Activated B cell treated with CpG ODN at 0.5 μM for 24 hours (primary cell): ENCODE measurements around the gene IDH3A. TPM values are rescaled to one million over a fixed set of nuclear protein-coding genes. Genes with fewer than 3 reads are reported as not detected.
A peak's percentile ranks its signal among the peaks of the same experiment; 100 is the strongest.

Source experiments
- ATAC-seq: fragments of 200-7000 bp; cut with Tn5 transposase; one replicate; pipeline ENCODE4 v1.10.0; 2021; ENCODE audit warnings: low read depth, mild to moderate bottlenecking, moderate library complexity
- CTCF ChIA-PET: fragments of 350-600 bp; sonication (Branson Sonifier 250); formaldehyde crosslinking; loops from one replicate; lab custom pipeline; 2021; ENCODE audit warnings: antibody characterized with exemption; lab: Charles Lee
- POLR2A ChIA-PET: fragments of 350-600 bp; sonication (Branson Sonifier 250); formaldehyde crosslinking; loops from one replicate; lab custom pipeline; 2021; ENCODE audit warnings: antibody characterized with exemption; lab: Charles Lee
- DNase-seq: peaks from one replicate; pipeline ENCODE4 v3.0.0; 2022
- H3K27ac Mint-ChIP-seq: one replicate; pipeline ENCODE4 v1.8.0; 2020; ENCODE audit warnings: mixed read lengths
- H3K27me3 Mint-ChIP-seq: one replicate; pipeline ENCODE4 v1.8.0; 2021; ENCODE audit warnings: mixed read lengths
- H3K36me3 Mint-ChIP-seq: one replicate; pipeline ENCODE4 v1.8.0; 2021; ENCODE audit warnings: low read depth, mixed read lengths
- H3K4me1 Mint-ChIP-seq: one replicate; pipeline ENCODE4 v1.8.0; 2021; ENCODE audit warnings: mixed read lengths
- H3K4me3 Mint-ChIP-seq: one replicate; pipeline ENCODE4 v1.8.0; 2020; ENCODE audit warnings: mild to moderate bottlenecking, mixed read lengths
- H3K9me3 Mint-ChIP-seq: one replicate; pipeline ENCODE4 v1.8.0; 2020; ENCODE audit warnings: mixed read lengths
- intact Hi-C: fragments of 100-400 bp; cut with micrococcal nuclease; formaldehyde crosslinking; loops from one replicate; pipeline ENCODE4 v1.15.1; 2024
- total RNA-seq: library from RNA; stranded (reverse); gene quantifications from 2 replicates; pipeline ENCODE4 v1.2.3, GENCODE V29; 2022
- TF ChIP-seq, protein P1 (sequence below): fragments of 200-600 bp; IDR thresholded peaks from one replicate; pipeline ENCODE4 v1.8.0; 2022; ENCODE audit warnings: antibody characterized with exemption, mild to moderate bottlenecking

The IDH3A gene
- total RNA-seq, 1 donor from 2014 or later = 124 TPM

DNA sequence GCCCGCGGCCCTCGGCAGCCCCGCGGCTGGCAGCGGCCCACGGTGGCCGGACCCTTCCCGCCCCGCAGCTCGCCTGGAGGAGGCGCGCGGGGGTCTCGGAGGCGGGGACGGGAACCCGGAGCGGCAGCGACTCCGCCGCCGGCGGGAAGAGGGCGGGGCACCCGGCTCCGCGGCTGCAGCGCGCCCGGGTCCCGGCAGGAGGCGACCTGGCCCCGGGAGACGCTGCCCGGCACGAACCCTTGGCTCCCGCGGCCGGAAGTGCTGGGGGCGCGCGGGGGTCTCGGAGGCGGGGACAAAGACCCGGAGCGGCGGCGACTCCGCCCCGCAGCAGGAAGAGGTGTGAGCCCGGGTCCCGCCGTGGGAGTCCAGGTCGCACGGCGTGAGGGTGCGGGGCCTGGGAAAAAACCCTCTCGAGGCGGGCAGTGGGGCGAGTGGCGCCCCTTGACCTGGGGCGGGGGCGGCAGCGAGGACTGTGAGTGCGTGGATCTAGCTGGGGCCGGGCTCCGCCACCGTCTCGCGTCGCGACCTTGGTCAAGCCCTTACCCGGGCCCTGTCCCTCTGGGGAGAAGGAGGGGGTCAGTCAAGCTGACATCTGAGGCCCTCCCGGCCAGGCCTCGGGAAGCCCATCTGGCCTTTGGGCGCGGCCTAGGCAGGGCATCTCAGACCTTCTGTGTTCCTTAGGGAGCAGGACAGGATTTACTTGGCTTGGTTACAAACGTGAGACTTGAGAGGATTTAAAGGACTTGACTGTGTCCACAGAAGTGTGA is 17.7 kb upstream of the IDH3A start, which contains the start of gene CIB2:
TSS of gene CIB2 (minus strand) at position 151 of the 767 bp plus-strand sequence. CDS start 230 bp downstream, outside the sequence.
- POLR2A ChIA-PET = interaction anchor here (0.8 to 2.8 kb wide), 10 partner anchors 18 to 168 kb away, joined by 3 to 28 read pairs (median 5); partner anchors contain the start of genes IDH3A and SKIC8
- intact Hi-C loops = loop anchor here (1.0 to 2.0 kb wide), 5 partner anchors 18 to 110 kb away; partner anchors contain the start of gene IDH3A
- H3K36me3 Mint-ChIP-seq = no peaks in the 10 kb centered on the region

DNA sequence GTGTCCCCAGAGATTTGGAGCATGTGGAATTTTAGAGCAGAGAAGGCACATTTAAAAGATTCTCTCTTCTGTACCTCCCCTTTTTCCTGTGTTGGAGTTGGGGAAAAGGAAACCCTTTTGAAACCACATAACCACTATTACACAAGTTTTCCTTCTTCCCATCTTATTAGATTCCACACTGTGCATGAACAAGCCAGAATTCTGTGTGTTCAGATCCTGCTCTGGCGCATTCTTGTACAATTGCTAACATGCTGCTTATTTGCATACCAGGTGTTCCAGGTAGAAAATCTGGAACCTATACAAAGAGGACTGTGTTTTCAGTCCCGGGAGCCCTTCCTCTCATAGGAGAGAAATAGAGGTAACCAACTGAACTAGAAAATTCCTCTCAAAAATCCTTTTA is 15.4 kb upstream of the IDH3A start:
- H3K4me3 Mint-ChIP-seq = no peak overlapping the region
- H3K27ac Mint-ChIP-seq = no peak overlapping the region
- peaks cover 16% of the 10 kb centered on the region for H3K4me1 Mint-ChIP-seq
- H3K27me3 Mint-ChIP-seq = no peaks in the 10 kb centered on the region
- TF ChIP-seq, protein P1, sequence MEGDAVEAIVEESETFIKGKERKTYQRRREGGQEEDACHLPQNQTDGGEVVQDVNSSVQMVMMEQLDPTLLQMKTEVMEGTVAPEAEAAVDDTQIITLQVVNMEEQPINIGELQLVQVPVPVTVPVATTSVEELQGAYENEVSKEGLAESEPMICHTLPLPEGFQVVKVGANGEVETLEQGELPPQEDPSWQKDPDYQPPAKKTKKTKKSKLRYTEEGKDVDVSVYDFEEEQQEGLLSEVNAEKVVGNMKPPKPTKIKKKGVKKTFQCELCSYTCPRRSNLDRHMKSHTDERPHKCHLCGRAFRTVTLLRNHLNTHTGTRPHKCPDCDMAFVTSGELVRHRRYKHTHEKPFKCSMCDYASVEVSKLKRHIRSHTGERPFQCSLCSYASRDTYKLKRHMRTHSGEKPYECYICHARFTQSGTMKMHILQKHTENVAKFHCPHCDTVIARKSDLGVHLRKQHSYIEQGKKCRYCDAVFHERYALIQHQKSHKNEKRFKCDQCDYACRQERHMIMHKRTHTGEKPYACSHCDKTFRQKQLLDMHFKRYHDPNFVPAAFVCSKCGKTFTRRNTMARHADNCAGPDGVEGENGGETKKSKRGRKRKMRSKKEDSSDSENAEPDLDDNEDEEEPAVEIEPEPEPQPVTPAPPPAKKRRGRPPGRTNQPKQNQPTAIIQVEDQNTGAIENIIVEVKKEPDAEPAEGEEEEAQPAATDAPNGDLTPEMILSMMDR = no peak
- no peaks in the 10 kb centered on the region for H3K36me3 Mint-ChIP-seq
- POLR2A ChIA-PET = no interaction called here
- DNase-seq = no peak
- no peak for ATAC-seq
- no peaks in the 10 kb centered on the region for H3K9me3 Mint-ChIP-seq
- intact Hi-C loops = no loop called here
- CTCF ChIA-PET = interaction anchor here (10.9 kb wide), 1 partner anchor 61 kb away, joined by 202 read pairs; no protein-coding TSS in a partner anchor

More for the DNA sequence above, 17.7 kb upstream of the IDH3A start, which contains the start of gene CIB2:
- ATAC-seq = peak; percentile 96
- no peaks in the 10 kb centered on the region for H3K9me3 Mint-ChIP-seq
- peak within 1 kb of the TSS; percentile 84 for H3K4me3 Mint-ChIP-seq
- no peaks in the 10 kb centered on the region for H3K27me3 Mint-ChIP-seq
- DNase-seq = peak; percentile 88
- TF ChIP-seq, protein P1 = no peak
- peaks cover 16% of the 10 kb centered on the region for H3K4me1 Mint-ChIP-seq
- H3K27ac Mint-ChIP-seq = peak within 1 kb of the TSS; percentile 66
- CTCF ChIA-PET = interaction anchor here (0.8 to 10.9 kb wide), 15 partner anchors 8 to 306 kb away, joined by 3 to 202 read pairs (median 5); partner anchors contain the start of genes IDH3A and IREB2

DNA sequence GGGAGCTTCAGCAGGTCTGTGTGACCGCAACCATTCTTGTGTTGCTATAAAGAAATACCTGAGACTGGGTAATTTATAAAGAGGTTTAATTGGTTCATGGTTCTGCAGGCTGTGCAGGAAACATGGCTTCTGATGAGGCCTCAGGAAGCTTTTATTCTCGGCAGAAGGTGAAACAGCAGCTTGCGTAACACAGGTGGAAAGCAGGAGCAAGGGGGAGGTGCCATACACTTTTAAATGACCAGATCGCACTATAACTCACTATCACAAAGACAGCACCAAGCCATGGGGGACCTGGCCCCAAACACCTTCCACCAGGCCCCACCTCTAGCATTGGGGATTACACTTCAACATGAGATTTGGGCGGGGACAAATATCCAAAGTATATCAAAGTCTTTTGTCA is 9.6 kb upstream of the IDH3A start:
- CTCF ChIA-PET = interaction anchor here (1.9 to 3.7 kb wide), 2 partner anchors 9 to 56 kb away, joined by 5 to 13 read pairs; partner anchors contain the start of gene CIB2
- Mint-ChIP-seq H3K4me3 (no peak overlapping the region), H3K4me1 (no peaks in the 10 kb centered on the region), H3K9me3 (no peaks in the 10 kb centered on the region), H3K27me3 (no peaks in the 10 kb centered on the region), H3K36me3 (no peaks in the 10 kb centered on the region), H3K27ac (no peak overlapping the region)
- TF ChIP-seq, protein P1 = no peak
- intact Hi-C loops = no loop called here
- DNase-seq (no peak), ATAC-seq (no peak)
- POLR2A ChIA-PET = no interaction called here

DNA sequence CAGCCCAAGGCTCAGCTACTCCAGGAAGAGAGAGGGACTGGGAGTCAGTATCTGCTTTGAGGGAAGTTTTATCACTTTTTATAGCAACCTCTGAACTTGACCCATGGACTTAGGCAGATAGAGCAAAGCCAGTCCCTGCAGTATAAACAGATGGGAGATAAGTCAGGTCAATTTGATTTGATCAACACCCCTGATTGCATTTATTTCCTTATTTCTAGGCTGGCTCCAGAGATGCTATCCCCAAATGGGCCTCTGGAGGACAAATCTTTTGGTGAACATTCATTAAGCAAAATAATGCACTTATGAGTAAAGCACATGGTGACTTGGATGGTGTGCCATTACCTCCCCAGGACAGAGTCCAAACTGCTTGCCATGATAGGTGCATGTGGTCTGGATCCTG is 8.9 kb upstream of the IDH3A start:
- ChIA-PET CTCF (interaction anchor here (1.9 to 3.7 kb wide), 2 partner anchors 9 to 55 kb away, joined by 5 to 13 read pairs; partner anchors contain the start of gene CIB2), POLR2A (no interaction called here)
- no peak for ATAC-seq
- no peaks in the 10 kb centered on the region for H3K36me3 Mint-ChIP-seq
- intact Hi-C loops = loop anchor here (10.0 kb wide), 1 partner anchor 1065 kb away; the partner anchor contains the start of gene TSPAN3
- H3K27me3 Mint-ChIP-seq = no peaks in the 10 kb centered on the region
- TF ChIP-seq, protein P1 = no peak
- no peak for DNase-seq
- H3K4me1 Mint-ChIP-seq = no peaks in the 10 kb centered on the region
- H3K4me3 Mint-ChIP-seq = no peak overlapping the region
- no peak overlapping the region for H3K27ac Mint-ChIP-seq
- H3K9me3 Mint-ChIP-seq = no peaks in the 10 kb centered on the region

DNA sequence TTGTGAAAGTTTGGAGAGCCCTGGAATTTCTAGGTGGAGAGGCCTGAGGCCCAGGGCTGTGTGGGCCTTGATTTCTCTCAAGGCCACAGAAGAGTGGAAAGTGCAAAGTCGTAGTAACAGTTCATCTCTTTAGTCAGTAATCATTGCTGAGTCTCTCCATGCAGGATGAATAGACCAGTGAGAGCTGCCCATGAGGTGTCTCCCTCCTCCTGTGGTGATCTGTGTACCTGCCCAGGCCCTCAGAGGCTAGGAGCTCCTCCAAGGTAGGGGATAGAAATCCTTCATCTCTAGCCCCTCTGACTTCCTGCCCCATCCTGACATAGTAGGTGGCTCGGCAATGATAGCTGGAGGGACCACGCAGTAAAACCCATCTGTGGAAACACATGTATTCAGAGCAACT is 6.8 kb upstream of the IDH3A start:
- no peaks in the 10 kb centered on the region for H3K36me3 Mint-ChIP-seq
- no peaks in the 10 kb centered on the region for H3K9me3 Mint-ChIP-seq
- no peak for DNase-seq
- intact Hi-C loops = loop anchor here (10.0 kb wide), 1 partner anchor 1068 kb away; the partner anchor contains the start of gene TSPAN3
- H3K4me3 Mint-ChIP-seq = no peak overlapping the region
- ChIA-PET POLR2A (interaction anchor here (1.1 kb wide), 1 partner anchor 752 kb away, joined by 3 read pairs; no protein-coding TSS in a partner anchor), CTCF (interaction anchor here (1.1 kb wide), 1 partner anchor 53 kb away, joined by 3 read pairs; no protein-coding TSS in a partner anchor)
- ATAC-seq = no peak
- peaks cover 2% of the 10 kb centered on the region for H3K4me1 Mint-ChIP-seq
- H3K27me3 Mint-ChIP-seq = no peaks in the 10 kb centered on the region
- TF ChIP-seq, protein P1 = no peak
- no peak overlapping the region for H3K27ac Mint-ChIP-seq
